OCI-LY3 (cell line): ENCODE data around the gene CASS4.

Experiments
- H2AFZ ChIP-seq: fragments of 200-600, 300-600 bp; shearing (Covaris generic); 2 replicates; pipeline ENCODE4 v1.6.0; 2014; ENCODE audit warnings: antibody characterized with exemption, low read depth, low read length
- H3K27ac ChIP-seq: fragments of 200-600, 300-600 bp; sonication (generic); 2 replicates; pipeline ENCODE4 v1.5.1; 2014; ENCODE audit warnings: mild to moderate bottlenecking, low read length, moderate library complexity, mixed read lengths
- H3K27me3 ChIP-seq: fragments of 200-600, 300-600 bp; sonication (generic); 2 replicates; pipeline ENCODE4 v1.6.1; 2014; ENCODE audit warnings: low read depth, low read length, mixed read lengths
- H3K36me3 ChIP-seq: fragments of 200-600, 300-600 bp; sonication (generic); replicated peaks from 2 replicates; pipeline ENCODE3; 2014; ENCODE audit warnings: low read depth, low read length, mixed read lengths
- H3K4me1 ChIP-seq: fragments of 300-600, 200-600 bp; sonication (generic); 2 replicates; pipeline ENCODE4 v1.6.1; 2014; ENCODE audit warnings: low read length, mixed read lengths
- H3K4me2 ChIP-seq: fragments of 200-600, 300-600 bp; sonication (generic); 2 replicates; pipeline ENCODE4 v1.6.1; 2014; ENCODE audit warnings: low read length, mixed read lengths
- H3K4me3 ChIP-seq: fragments of 300-600, 200-600 bp; sonication (generic); 2 replicates; pipeline ENCODE4 v1.5.1; 2014; ENCODE audit warnings: antibody characterized with exemption, mild to moderate bottlenecking, low read length, moderate library complexity
- H3K79me2 ChIP-seq: fragments of 300-600, 200-600 bp; shearing (Covaris generic); 2 replicates; pipeline ENCODE4 v1.6.1; 2014; ENCODE audit warnings: mild to moderate bottlenecking, low read length, mixed read lengths
- H3K9ac ChIP-seq: fragments of 300-600, 200-600 bp; shearing (Covaris generic); 2 replicates; pipeline ENCODE4 v1.6.0; 2014; ENCODE audit warnings: mild to moderate bottlenecking, low read length, moderate library complexity
- H3K9me3 ChIP-seq: fragments of 200-600, 300-600 bp; shearing (Covaris generic); 2 replicates; pipeline ENCODE4 v1.6.1; 2014; ENCODE audit warnings: low read length, mixed read lengths; ENCODE audit not compliant: insufficient read depth
- H4K20me1 ChIP-seq: fragments of 200-600, 300-600 bp; sonication (generic); 2 replicates; pipeline ENCODE4 v1.6.1; 2016; ENCODE audit warnings: low read length, mixed read lengths; ENCODE audit not compliant: insufficient read depth
- EZH2phosphoT487 ChIP-seq: fragments of 200-600 bp; shearing (Covaris generic); IDR thresholded peaks from 2 replicates; pipeline ENCODE4 v1.6.1; 2018; ENCODE audit warnings: antibody characterized with exemption, mixed run types, low read depth
- TF ChIP-seq, protein P1 (sequence below): fragments of 200-600, 300-600 bp; sonication (generic); IDR thresholded peaks from 2 replicates; pipeline ENCODE4 v1.5.1; 2014; ENCODE audit warnings: antibody characterized with exemption, low read length, low read depth

The CASS4 gene

DNA sequence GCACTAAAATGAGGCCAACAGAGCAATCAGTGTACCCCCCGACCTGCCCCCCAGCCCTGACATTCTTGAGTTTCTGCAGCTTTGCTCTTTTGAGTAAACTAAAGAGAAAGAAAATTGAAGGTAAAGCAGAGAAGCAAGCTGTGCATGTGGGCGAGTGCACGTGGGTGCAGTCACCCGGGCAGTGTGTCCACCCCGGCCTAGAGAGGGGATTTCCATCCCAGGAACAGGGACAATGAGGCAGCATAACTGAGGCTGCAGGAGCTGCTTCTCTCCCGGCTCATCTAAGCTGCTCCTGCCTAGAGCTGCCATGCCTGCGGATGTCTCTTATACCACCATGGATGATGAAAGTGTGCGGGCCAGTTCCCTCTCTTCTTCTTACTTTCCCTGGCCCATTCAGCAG lies 16.8 kb downstream of the CASS4 start:
- H2AFZ ChIP-seq, result no peak overlapping the region
- H3K27me3 ChIP-seq, result no peaks in the 10 kb centered on the region
- H3K9me3 ChIP-seq, result no peaks in the 10 kb centered on the region
- H3K27ac ChIP-seq, result no peak overlapping the region
- no peaks in the 10 kb centered on the region for H3K79me2 ChIP-seq
- no peaks in the 10 kb centered on the region for H4K20me1 ChIP-seq
- no peak overlapping the region for H3K9ac ChIP-seq
- peaks cover 2% of the 10 kb centered on the region for H3K36me3 ChIP-seq
- no peak overlapping the region for H3K4me2 ChIP-seq
- peaks cover 23% of the 10 kb centered on the region for H3K4me1 ChIP-seq
- H3K4me3 ChIP-seq, result no peak overlapping the region
- TF ChIP-seq, protein P1, sequence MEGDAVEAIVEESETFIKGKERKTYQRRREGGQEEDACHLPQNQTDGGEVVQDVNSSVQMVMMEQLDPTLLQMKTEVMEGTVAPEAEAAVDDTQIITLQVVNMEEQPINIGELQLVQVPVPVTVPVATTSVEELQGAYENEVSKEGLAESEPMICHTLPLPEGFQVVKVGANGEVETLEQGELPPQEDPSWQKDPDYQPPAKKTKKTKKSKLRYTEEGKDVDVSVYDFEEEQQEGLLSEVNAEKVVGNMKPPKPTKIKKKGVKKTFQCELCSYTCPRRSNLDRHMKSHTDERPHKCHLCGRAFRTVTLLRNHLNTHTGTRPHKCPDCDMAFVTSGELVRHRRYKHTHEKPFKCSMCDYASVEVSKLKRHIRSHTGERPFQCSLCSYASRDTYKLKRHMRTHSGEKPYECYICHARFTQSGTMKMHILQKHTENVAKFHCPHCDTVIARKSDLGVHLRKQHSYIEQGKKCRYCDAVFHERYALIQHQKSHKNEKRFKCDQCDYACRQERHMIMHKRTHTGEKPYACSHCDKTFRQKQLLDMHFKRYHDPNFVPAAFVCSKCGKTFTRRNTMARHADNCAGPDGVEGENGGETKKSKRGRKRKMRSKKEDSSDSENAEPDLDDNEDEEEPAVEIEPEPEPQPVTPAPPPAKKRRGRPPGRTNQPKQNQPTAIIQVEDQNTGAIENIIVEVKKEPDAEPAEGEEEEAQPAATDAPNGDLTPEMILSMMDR, result no peak
- TF ChIP-seq EZH2phosphoT487, result no peak

DNA sequence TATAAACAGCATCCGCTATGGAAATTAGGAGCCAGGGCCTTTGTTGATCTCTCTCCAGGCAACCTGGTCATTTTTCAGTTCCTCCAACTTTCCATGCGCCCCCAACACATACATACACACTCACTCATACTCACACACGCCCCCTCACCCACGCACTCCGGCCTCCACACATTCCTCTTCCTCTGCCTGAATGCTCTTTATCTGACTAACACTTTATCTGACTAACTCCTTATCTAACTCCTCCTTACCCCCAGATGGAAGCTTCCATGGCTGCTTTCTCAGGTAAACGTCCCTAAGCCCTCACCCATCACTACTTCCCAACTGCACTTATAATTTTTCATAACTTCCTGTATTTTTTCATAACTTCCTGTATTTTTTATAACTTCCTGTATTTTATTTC lies 17.4 kb downstream of the CASS4 start:
- Histone ChIP-seq H3K79me2 (no peaks in the 10 kb centered on the region), H3K4me3 (no peak overlapping the region), H3K4me2 (peak overlapping the region; percentile 39)

DNA sequence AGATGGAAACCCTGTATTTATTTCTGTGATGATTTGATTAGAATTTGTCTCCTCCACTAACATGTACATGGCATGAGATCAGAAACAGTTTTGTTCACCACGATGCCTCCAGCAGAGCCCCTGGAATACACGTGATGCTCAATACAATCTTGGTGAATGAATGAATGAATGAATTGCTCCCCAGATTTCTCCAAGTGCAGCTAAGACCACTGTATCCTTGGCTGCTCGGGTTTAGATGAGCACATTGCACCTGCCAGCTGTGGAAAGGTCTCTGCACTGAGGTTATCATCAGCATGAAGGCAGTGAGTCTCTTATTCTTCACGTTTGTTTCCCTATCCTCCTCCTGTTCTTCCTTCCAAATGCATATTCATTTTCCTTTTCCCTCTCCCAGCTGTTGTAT lies 17.9 kb downstream of the CASS4 start:
- Histone ChIP-seq H3K4me3 (no peak overlapping the region), H3K4me2 (peak overlapping the region; percentile 39), H3K79me2 (no peaks in the 10 kb centered on the region), H3K9ac (no peak overlapping the region), H3K27ac (no peak overlapping the region), H3K27me3 (no peaks in the 10 kb centered on the region), H2AFZ (peak overlapping the region; percentile 80), H4K20me1 (no peaks in the 10 kb centered on the region), H3K9me3 (no peaks in the 10 kb centered on the region), H3K36me3 (no peaks in the 10 kb centered on the region), H3K4me1 (peaks cover 22% of the 10 kb centered on the region)
- TF ChIP-seq, protein P1, result no peak
- no peak for TF ChIP-seq EZH2phosphoT487

More for the DNA sequence above, 17.4 kb downstream of the CASS4 start:
- Histone ChIP-seq H2AFZ (peak overlapping the region; percentile 80), H4K20me1 (no peaks in the 10 kb centered on the region), H3K9ac (no peak overlapping the region), H3K4me1 (peaks cover 21% of the 10 kb centered on the region), H3K27ac (no peak overlapping the region), H3K27me3 (no peaks in the 10 kb centered on the region), H3K9me3 (no peaks in the 10 kb centered on the region), H3K36me3 (no peaks in the 10 kb centered on the region)
- TF ChIP-seq, protein P1, result no peak
- no peak for TF ChIP-seq EZH2phosphoT487

DNA sequence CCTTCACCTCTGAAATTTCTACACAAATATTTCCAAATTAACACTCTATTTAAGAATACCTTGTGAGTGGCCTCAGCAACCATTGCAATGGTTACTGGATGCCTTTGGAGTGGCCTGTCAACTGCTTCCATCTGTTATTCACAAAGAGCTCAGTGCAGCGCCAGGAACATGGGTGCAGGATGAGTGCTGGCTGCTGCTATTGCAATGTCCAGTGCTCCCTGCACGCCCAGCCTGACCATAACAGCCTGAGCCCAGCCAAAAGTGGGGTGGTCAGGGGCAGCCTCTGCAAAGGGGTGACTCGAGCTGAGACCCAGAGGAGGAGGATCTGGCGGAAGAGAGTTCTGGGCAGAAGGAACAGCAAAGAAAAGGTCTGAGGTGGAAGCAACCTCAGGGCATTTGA lies 18.4 kb downstream of the CASS4 start:
- Histone ChIP-seq H3K79me2 (no peaks in the 10 kb centered on the region), H3K27ac (no peak overlapping the region), H3K4me3 (no peak overlapping the region), H3K36me3 (no peaks in the 10 kb centered on the region), H2AFZ (no peak overlapping the region), H3K27me3 (no peaks in the 10 kb centered on the region), H3K4me2 (no peak overlapping the region), H4K20me1 (no peaks in the 10 kb centered on the region), H3K9ac (no peak overlapping the region), H3K4me1 (peaks cover 27% of the 10 kb centered on the region), H3K9me3 (no peaks in the 10 kb centered on the region)
- TF ChIP-seq, protein P1, result no peak
